ENCODE data around the gene E2F4. TPM values are rescaled to one million over a fixed set of nuclear protein-coding genes. Genes with fewer than 3 reads are reported as not detected.

The E2F4 gene
- total RNA-seq, 6 experiments from 2014 or later: 14.4 to 36.4 (median 22.4) TPM

DNA sequence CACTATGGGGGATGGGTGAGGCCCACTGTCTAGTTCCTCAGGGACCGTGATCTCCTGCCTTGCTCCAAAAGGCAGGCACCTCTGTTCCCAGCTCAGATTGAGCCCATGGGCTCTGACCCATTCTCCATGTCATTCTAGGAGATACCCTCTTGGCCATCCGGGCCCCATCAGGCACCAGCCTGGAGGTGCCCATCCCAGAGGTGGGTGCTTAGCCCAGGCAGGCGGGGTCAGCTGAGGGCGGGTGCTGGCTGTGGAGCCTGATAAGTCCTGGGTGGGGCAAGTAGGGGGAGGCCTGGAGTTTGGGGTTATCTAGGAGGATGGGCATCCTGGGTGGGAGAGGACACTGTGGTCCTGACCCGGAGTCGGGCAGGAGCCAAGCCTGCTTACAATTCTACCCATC is 2.3 kb downstream of the E2F4 start:
- no peak for TF ChIP-seq POLR2A (IDR thresholded peaks at IDR 0.05)
- TF ChIP-seq, protein P1, sequence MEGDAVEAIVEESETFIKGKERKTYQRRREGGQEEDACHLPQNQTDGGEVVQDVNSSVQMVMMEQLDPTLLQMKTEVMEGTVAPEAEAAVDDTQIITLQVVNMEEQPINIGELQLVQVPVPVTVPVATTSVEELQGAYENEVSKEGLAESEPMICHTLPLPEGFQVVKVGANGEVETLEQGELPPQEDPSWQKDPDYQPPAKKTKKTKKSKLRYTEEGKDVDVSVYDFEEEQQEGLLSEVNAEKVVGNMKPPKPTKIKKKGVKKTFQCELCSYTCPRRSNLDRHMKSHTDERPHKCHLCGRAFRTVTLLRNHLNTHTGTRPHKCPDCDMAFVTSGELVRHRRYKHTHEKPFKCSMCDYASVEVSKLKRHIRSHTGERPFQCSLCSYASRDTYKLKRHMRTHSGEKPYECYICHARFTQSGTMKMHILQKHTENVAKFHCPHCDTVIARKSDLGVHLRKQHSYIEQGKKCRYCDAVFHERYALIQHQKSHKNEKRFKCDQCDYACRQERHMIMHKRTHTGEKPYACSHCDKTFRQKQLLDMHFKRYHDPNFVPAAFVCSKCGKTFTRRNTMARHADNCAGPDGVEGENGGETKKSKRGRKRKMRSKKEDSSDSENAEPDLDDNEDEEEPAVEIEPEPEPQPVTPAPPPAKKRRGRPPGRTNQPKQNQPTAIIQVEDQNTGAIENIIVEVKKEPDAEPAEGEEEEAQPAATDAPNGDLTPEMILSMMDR (IDR thresholded peaks at IDR 0.05): no peak
- intact Hi-C loops (cut with DNase I): no loop called here
- no peaks in the 10 kb centered on the region for H3K9me3 ChIP-seq
- no peak overlapping the region for H3K27ac ChIP-seq
- ATAC-seq (no peak), DNase-seq (no peak)
- H3K4me3 ChIP-seq: no peak overlapping the region
- H3K36me3 ChIP-seq: peaks cover 0 to 41% (median 18%) of the 10 kb centered on the region in 4 donors
- WGBS (ENCODE audit: insufficient coverage, low coverage, low lambda C conversion rate, missing lambda C conversion rate): 93% methylated on average over 2 of the region's 6 CpGs
- no peaks in the 10 kb centered on the region for H3K27me3 ChIP-seq
- H3K4me1 ChIP-seq: peaks cover 0 to 30% (median 6%) of the 10 kb centered on the region in 4 donors

DNA sequence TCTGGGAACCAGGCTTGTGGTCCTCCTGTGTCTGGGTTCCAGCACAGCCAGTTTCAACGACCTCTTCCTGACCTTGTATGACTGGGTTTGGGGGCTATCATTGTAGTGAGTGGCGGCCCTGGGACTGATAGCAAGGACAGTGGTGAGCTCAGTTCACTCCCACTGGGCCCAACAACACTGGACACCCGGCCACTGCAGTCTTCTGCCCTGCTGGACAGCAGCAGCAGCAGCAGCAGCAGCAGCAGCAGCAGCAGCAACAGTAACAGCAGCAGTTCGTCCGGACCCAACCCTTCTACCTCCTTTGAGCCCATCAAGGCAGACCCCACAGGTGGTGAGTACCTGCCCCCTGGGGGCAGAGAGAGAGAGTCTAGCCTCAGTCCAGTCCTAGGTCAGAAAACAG is 3.7 kb downstream of the E2F4 start:
- H3K4me1 ChIP-seq: peaks cover 0 to 31% (median 6%) of the 10 kb centered on the region in 4 donors
- no peak overlapping the region for H3K27ac ChIP-seq
- H3K27me3 ChIP-seq: no peaks in the 10 kb centered on the region
- peaks cover 0 to 41% (median 18%) of the 10 kb centered on the region in 4 donors for H3K36me3 ChIP-seq
- H3K4me3 ChIP-seq: no peak overlapping the region
- TF ChIP-seq, protein P1 (IDR thresholded peaks at IDR 0.05): no peak
- no peak for TF ChIP-seq POLR2A (IDR thresholded peaks at IDR 0.05)
- no peaks in the 10 kb centered on the region for H3K9me3 ChIP-seq
- DNase-seq (no peak), ATAC-seq (no peak)
- intact Hi-C loops (cut with DNase I): loop anchor here in 1 of 2 donors (5.0 kb wide), 1 partner anchor 37 kb away; no protein-coding TSS in a partner anchor
- 80% methylated on average over 1 of the region's 5 CpGs for WGBS (ENCODE audit: insufficient coverage, low coverage, low lambda C conversion rate, missing lambda C conversion rate)

DNA sequence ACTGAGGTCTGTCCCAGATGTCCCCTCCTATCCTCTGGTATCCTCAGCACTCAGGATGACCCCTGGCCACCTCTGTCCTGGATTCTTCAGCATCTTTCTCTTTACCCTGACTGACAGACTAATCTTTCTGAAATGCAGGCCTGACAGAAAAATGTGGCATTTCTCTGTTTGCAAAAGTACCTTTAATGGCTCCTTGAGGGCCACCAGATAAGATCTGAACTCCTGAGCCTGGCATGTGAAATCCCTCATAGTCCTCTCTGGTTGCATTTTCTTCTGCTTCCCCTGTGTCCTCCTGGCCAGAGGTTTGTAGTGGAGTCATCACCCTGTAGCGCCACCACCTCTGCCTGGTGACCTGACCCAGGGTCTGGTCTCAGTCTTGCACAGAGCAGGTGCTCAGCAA is 4.9 kb downstream of the E2F4 start:
- no peak for ATAC-seq
- H3K27ac ChIP-seq: no peak overlapping the region
- peaks cover 0 to 24% (median 6%) of the 10 kb centered on the region in 4 donors for H3K4me1 ChIP-seq
- TF ChIP-seq, protein P1 (IDR thresholded peaks at IDR 0.05): no peak
- TF ChIP-seq POLR2A (IDR thresholded peaks at IDR 0.05): no peak
- no peak overlapping the region for H3K4me3 ChIP-seq
- peaks cover 0 to 41% (median 18%) of the 10 kb centered on the region in 4 donors for H3K36me3 ChIP-seq
- WGBS (ENCODE audit: insufficient coverage, low coverage, low lambda C conversion rate, missing lambda C conversion rate): no CpG with 5 or more reads among the region's 1 CpG
- no peaks in the 10 kb centered on the region for H3K9me3 ChIP-seq
- DNase-seq: no peak
- H3K27me3 ChIP-seq: no peaks in the 10 kb centered on the region
- intact Hi-C loops (cut with DNase I): loop anchor here in 1 of 2 donors (5.0 kb wide), 1 partner anchor 35 kb away; no protein-coding TSS in a partner anchor

DNA sequence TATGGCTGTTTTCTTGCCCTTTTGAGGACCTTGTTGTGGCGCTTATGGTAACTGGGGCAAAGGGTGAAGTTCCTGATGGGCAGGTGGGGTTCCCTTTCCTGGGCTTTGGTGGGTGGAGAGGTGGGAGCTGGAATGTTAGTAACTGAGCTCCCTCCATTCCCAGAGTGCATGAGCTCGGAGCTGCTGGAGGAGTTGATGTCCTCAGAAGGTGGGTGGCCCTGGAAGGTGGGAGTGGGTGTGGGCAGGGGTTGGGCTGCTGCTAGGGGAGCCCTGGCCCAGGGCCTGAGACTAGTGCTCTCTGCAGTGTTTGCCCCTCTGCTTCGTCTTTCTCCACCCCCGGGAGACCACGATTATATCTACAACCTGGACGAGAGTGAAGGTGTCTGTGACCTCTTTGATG is 5.7 kb downstream of the E2F4 start:
- TF ChIP-seq, protein P1 (IDR thresholded peaks at IDR 0.05): no peak
- TF ChIP-seq POLR2A (IDR thresholded peaks at IDR 0.05): no peak
- H3K4me1 ChIP-seq: peaks cover 0 to 21% (median 5%) of the 10 kb centered on the region in 4 donors
- no peaks in the 10 kb centered on the region for H3K27me3 ChIP-seq
- ATAC-seq (no peak), DNase-seq (no peak)
- no peak overlapping the region for H3K4me3 ChIP-seq
- no peak overlapping the region for H3K27ac ChIP-seq
- WGBS (ENCODE audit: insufficient coverage, low coverage, low lambda C conversion rate, missing lambda C conversion rate): 40% methylated on average over 1 of the region's 6 CpGs
- no peaks in the 10 kb centered on the region for H3K9me3 ChIP-seq
- intact Hi-C loops (cut with DNase I): loop anchor here in 1 of 2 donors (5.0 kb wide), 1 partner anchor 35 kb away; no protein-coding TSS in a partner anchor
- peaks cover 0 to 44% (median 18%) of the 10 kb centered on the region in 4 donors for H3K36me3 ChIP-seq
